GM19099 (cell line): ENCODE data around the gene ZBTB39.

Experiments
- POLR2A ChIP-seq: IDR thresholded peaks from 3 replicates; pipeline ENCODE4 v1.6.1; 2011; ENCODE audit warnings: low read depth; ENCODE audit not compliant: insufficient read length; ENCODE audit errors: extremely low read depth

Gene ZBTB39

GRCh38 chr12:56955631-56956256 is 50.6 kb downstream of the ZBTB39 start:
- no peak for TF ChIP-seq POLR2A

GRCh38 chr12:56954958-56955355 is 51.4 kb downstream of the ZBTB39 start:
- TF ChIP-seq POLR2A: no peak

GRCh38 chr12:56954057-56954957 is 52.0 kb downstream of the ZBTB39 start:
- TF ChIP-seq POLR2A: no peak

GRCh38 chr12:56953314-56953713 is 53.0 kb downstream of the ZBTB39 start:
- TF ChIP-seq POLR2A: no peak

- no peak for TF ChIP-seq POLR2A
These were observed 54.6 kb downstream of the ZBTB39 start for GRCh38 chr12:56951582-56952339.

- no peak for TF ChIP-seq POLR2A
These were observed 57.5 kb downstream of the ZBTB39 start for GRCh38 chr12:56948881-56949280.
